ENCODE data around the gene PLAAT4. TPM values are rescaled to one million over a fixed set of nuclear protein-coding genes. Genes with fewer than 3 reads are reported as not detected.
"Not testable (repeated sequence)": the region's sequence is repeated elsewhere in the genome, so short reads cannot be mapped to it uniquely, and the experiment has no call there.

PLAAT4 gene
- total RNA-seq, 4 donors from 2014 or later: 23.5 to 53.6 (median 39.8) TPM

DNA sequence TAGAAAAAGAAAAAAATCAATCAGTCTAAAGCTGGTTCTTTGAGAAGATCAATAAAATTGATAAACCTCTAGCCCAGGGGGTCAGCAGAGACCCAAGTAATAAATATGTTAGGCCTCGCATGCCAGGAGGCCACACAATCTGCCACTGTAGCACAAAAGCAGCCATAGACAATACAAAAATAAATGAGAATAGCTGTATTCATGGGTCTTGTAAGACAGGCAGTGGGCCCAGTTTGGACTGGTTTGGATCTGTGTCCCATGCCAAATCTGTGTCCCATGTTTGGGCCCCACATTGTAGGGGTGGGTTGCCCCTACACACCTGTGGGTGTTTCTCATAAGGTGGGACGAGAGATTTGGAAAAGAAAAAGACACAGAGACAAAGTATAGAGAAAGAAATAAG lies 6.6 kb upstream of the PLAAT4 start:
- Histone ChIP-seq H3K27ac (no peak overlapping the region), H3K36me3 (no peaks in the 10 kb centered on the region), H3K4me3 (replicated peaks in 1 of 3) (no peak overlapping the region), H3K4me1 (peaks cover 3 to 7% of the 10 kb centered on the region in 2 donors), H3K9me3 (no peaks in the 10 kb centered on the region), H3K27me3 (no peaks in the 10 kb centered on the region)
- no peak for DNase-seq
- no peak for TF ChIP-seq POLR2A (IDR thresholded peaks at IDR 0.05)
- TF ChIP-seq, protein P1, sequence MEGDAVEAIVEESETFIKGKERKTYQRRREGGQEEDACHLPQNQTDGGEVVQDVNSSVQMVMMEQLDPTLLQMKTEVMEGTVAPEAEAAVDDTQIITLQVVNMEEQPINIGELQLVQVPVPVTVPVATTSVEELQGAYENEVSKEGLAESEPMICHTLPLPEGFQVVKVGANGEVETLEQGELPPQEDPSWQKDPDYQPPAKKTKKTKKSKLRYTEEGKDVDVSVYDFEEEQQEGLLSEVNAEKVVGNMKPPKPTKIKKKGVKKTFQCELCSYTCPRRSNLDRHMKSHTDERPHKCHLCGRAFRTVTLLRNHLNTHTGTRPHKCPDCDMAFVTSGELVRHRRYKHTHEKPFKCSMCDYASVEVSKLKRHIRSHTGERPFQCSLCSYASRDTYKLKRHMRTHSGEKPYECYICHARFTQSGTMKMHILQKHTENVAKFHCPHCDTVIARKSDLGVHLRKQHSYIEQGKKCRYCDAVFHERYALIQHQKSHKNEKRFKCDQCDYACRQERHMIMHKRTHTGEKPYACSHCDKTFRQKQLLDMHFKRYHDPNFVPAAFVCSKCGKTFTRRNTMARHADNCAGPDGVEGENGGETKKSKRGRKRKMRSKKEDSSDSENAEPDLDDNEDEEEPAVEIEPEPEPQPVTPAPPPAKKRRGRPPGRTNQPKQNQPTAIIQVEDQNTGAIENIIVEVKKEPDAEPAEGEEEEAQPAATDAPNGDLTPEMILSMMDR (IDR thresholded peaks at IDR 0.05): no peak
- WGBS, 2 donors: 93 to 99% methylated on average over 2 of the region's 2 CpGs
- intact Hi-C loops (cut with DNase I): no loop called here

DNA sequence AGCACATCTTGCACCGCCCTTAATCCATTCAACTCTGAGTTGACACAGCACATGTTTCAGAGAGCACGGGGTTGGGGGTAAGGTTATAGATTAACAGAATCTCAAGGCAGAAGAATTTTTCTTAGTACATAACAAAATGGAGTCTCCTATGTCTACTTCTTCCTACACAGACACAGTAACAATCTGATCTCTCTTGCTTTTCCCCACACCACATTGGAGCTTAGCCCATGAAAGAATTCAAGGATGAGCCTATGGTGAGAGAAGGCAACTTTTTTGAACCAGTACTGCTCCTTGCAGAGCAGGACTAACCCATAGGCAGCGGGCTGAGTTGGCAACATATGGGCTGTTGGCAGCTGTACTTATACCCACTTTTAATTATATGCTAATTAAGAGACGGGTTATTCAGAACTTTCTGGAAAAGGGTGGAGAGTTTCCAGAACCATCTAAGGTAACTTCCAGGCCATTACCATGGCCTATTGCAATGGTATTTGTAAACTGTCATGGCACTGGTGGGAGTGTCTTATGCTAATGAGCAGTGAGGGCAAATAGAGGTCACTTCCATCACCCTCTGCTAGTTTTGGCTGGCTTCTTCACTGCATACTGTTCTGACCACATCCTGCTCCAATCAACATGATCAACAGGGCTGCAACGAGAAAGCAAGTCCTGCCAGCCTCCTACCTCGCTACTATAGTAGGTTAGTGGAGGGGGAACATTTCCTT lies 5.4 kb upstream of the PLAAT4 start:
- H3K27ac ChIP-seq; DNase-seq; H3K36me3 ChIP-seq; H3K9me3 ChIP-seq; H3K27me3 ChIP-seq; H3K4me3 ChIP-seq (replicated peaks in 1 of 3); intact Hi-C loops (cut with DNase I): not testable (repeated sequence)
- WGBS, 2 donors: 59 to 81% methylated on average over 4 to 5 of the region's 6 CpGs
- H3K4me1 ChIP-seq: peaks cover 5 to 13% of the 10 kb centered on the region in 2 donors

DNA sequence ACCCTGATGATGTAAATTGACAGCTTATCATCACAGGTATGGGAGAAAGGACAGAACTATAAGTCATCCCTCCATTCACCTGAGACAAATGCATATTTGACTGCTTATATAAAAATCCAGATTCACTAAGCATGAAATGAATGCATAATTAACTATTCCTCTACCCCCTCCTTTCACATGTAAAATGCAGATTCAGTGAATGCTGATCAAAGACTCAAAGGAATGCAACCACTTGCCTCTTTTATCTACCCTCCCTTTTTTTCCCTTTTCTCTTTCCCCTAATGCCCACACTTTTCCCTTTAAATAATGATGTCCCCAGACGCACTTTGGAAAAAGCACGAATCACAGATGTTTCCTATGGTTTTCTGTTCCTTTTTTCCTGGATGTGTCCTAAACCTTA lies 4.5 kb upstream of the PLAAT4 start:
- Histone ChIP-seq H3K36me3 (no peaks in the 10 kb centered on the region), H3K4me1 (peaks cover 13 to 22% of the 10 kb centered on the region in 2 donors), H3K27ac (no peak overlapping the region), H3K27me3 (no peaks in the 10 kb centered on the region), H3K4me3 (replicated peaks in 1 of 3) (no peak overlapping the region), H3K9me3 (no peaks in the 10 kb centered on the region)
- TF ChIP-seq, protein P1 (IDR thresholded peaks at IDR 0.05): no peak
- TF ChIP-seq POLR2A (IDR thresholded peaks at IDR 0.05): no peak
- 72 to 80% methylated on average over 2 of the region's 2 CpGs for WGBS, 2 donors
- intact Hi-C loops (cut with DNase I): no loop called here
- no peak for DNase-seq

DNA sequence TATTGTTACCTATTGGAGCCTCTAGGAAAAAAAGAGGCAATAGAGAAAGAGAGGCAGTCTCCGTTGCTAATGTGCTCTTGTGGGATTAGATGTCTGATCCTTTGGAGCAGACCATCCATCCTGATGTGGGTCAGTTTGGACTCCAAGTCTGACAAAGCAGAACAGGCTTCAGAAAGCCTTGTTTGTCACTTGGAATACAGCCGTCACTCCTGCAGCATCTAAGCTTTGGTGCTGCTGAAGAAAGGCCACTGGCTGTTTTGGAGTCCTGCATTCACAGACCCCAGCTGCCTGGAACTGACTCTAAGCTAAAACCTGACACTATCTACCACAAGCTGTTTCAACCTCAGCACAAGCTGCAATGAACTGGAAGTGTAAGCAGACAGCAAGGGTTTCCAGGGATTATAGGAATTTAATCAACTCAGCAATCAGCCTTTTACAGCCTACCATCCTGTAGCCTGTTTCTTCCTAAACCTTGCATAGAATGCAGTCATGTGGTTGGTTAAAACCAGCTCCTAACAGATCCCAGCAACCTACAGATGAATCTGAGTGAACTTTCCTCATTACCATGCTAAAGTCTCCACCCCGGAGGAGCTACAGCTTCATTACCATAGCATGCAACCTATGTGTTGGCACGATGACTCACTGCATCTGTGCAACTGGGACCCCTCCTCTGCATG lies 3.7 kb upstream of the PLAAT4 start:
- intact Hi-C loops (cut with DNase I): no loop called here
- WGBS, 2 donors: 79 to 89% methylated on average over 4 of the region's 4 CpGs

DNA sequence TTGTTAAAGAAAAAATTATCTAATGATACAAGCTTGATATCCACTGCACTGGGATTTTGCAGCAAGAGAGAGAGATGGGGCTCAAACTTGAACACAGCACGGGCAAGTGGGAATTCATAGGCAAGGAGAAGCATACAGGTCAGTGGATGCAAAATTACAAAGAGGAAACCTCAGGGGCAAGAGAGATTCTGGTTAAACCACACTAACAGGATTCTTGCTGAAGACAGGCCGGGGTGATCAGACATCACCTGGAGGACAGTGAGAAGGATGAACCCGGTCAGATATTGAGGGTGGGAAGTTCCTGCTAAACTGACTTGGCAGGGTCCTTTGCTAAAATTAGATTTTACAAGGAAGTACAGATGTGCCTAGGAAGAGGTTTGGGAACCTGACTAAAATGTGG lies 2.5 kb upstream of the PLAAT4 start:
- 85 to 87% methylated on average over 3 of the region's 3 CpGs for WGBS, 2 donors
- Histone ChIP-seq H3K36me3 (no peaks in the 10 kb centered on the region), H3K4me1 (peaks cover 23 to 41% of the 10 kb centered on the region in 2 donors), H3K27me3 (no peaks in the 10 kb centered on the region), H3K9me3 (no peaks in the 10 kb centered on the region), H3K27ac (no peak overlapping the region), H3K4me3 (replicated peaks in 1 of 3) (no peak overlapping the region)
- intact Hi-C loops (cut with DNase I): no loop called here
- no peak for DNase-seq
- no peak for TF ChIP-seq POLR2A (IDR thresholded peaks at IDR 0.05)
- TF ChIP-seq, protein P1 (IDR thresholded peaks at IDR 0.05): no peak

More for the DNA sequence above, 3.7 kb upstream of the PLAAT4 start:
- no peak for DNase-seq
- Histone ChIP-seq H3K4me1 (peaks cover 19 to 30% of the 10 kb centered on the region in 2 donors), H3K36me3 (no peaks in the 10 kb centered on the region), H3K27me3 (no peaks in the 10 kb centered on the region), H3K9me3 (no peaks in the 10 kb centered on the region), H3K27ac (no peak overlapping the region), H3K4me3 (replicated peaks in 1 of 3) (no peak overlapping the region)
- TF ChIP-seq, protein P1 (IDR thresholded peaks at IDR 0.05): no peak
- no peak for TF ChIP-seq POLR2A (IDR thresholded peaks at IDR 0.05)
